Activated naive CD4-positive, alpha-beta T cell treated with anti-CD3 and anti-CD28 coated beads, Interleukin-2, amount 50 U/mL, for 16 hours (primary cell): Measurements from ENCODE around the gene LGI1.

Source experiments
- DNase-seq: peaks from one replicate; pipeline ENCODE4 v3.0.0-alpha.2; 2020

The LGI1 gene

DNA sequence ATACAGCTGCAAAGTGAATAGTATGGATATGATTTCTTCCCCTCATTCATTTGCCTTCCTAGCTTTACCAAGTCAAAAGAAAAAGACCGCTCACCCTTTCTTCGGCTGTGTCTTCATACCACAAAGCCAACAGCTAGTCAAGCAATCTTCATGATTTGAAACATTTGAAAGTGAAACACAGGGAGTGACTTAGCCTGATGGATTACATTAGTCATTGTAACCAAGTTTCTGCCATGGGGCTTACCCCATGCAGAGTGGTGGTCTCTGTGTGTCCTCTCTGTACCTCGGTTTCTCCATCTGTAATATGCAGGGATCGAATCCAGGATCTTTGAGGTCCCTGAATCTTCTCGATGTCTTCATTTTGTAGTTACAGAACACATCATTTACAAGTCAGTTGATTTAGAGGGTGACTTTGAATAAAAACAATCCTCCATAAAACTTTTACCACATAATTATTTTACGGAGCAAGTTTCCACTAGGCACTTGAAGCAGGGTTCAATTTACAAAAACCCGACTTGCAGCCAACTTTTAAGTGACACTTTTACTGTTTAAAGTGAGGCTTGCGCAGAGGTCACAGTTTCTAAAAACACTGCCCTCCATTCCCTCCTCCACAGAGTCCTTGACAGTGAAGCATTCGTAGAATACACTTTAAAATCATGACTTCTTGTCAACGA lies 2.2 kb upstream of the LGI1 start:
- DNase-seq: no peak

DNA sequence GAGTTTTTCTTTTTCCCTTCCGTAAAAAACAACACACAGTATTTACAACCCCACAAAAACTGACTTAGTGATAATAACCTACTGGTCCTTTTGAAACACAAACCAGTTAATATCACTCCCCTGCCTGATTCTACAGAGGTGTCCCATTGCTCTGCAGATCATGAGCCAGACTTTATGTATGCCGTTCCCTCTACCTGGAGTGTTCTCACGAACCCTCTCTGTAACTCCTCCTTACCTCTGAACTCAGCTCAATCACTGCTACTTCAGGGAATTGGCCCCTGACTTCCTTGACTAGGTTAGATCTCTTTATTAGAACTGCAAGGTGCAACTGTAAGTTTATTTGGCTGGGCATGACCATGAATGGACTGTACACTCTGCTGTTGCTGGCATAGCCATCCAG lies 1.6 kb upstream of the LGI1 start:
- no peak for DNase-seq

DNA sequence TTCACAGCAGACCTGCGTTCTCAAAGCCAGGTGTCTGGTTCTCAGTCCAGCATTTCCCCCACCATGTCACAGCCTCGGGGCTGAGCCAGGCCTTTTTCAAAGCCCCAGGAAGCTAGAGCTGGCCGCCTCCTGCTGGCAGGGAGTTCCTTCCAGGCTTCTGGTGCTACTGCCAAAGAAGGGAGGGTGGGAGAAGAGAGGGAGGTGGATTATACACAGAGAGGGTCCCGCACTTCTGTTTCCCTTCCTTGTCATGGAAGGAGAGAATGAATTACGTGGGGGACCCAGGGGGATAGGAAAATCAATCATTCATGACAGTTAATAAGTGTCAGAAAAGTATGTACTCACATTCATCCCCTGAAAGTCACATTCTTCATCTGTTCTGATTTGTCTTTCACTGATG lies 600 bp upstream of the LGI1 start:
- no peak for DNase-seq

DNA sequence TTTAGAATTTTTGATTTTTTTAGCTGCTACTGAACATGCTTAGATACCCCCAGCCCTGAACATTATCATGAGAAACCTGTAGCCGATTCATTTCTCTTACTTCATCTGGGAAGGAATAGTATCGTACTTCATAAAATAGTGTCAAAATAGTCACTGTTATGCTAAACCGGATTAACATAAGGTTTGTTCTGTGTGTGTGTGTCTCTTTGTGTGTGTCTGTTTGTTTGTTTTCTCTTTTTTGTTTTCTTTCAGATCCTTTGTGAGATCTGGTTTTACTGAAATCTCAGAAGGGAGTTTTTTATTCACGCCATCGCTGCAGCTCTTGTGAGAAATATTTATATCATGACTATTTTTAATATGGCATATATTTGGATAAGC lies 761 bp downstream of the LGI1 start:
- no peak for DNase-seq

DNA sequence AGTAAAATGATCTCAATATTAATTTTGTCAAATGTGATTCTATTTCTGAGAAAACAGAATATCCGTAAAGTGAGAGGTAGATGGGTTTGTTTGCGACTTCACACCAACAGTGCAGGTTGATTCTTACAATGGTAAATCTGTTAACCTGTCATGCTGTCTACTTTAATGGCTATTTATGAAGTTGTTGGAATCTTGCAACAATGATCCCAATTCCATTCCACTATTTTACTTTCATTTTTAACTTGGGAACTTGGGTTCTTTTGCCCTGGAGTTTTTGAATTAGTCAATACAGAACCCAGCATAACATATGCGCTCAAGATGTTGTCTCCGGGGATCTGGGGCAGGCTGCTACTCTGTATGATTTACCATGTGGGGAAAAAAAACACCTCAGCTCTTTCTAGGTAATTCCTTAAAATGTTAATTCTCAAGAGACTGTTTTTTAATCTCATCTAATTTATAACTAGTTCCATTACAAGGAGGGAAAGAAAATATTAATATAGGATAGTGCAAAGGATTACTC lies 1.2 kb downstream of the LGI1 start:
- no peak for DNase-seq

DNA sequence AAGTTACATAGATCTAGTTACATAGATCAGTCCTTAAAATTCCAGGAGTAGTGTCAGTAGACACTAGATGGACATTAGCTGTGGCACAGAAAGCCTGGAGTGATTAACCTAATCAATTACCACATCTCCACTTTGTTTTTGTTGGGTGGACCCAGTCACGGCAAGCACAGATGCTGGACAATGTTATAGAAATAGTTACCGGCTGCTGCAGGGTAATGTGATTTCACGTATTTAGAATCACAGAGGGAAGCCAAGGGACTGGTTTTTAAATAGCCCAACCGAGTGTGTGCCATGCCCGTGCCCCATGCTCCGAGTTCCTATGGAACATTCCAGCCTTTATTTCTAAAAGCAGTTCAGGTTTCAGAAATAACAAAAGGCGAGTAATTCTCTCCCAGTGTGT lies 2.8 kb downstream of the LGI1 start:
- DNase-seq: no peak

DNA sequence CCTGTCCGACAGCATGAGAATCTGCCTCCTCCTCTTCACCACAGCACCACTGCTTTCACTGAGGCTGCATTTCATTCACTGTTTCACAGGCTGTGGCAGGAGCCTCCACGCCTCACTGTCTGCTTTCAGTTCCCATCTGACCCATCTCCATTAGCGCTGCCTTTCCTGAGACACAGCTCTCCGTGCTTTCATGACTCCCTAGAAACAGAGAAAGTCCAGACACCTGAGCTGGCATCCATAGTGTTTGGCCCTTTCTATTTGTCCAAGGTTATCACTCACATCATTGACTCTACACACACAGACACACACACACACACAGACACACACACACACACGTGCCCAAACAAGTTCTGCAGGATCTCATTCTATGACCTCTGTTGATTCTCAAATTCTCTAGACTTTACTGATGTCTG lies 5.2 kb downstream of the LGI1 start:
- DNase-seq: no peak

DNA sequence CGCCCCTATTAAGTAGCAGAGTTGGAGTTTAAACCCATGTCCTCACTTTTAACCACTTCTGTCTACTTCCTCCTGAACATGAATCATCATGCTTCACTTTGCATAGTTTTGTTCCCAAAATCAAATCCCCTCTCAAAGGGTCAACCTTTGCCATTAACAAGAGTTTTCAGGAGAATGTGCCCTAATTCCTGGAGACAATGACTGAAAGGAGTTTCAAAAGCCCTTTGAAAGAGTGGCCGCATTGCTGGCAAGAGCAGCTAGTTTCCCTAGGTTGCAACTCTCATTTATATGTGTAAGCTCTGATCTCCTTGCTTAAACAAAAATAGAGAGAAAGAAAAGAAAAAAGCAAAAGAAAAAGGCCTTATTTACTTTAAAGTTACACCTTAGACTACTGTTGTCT lies 9.2 kb downstream of the LGI1 start:
- no peak for DNase-seq

DNA sequence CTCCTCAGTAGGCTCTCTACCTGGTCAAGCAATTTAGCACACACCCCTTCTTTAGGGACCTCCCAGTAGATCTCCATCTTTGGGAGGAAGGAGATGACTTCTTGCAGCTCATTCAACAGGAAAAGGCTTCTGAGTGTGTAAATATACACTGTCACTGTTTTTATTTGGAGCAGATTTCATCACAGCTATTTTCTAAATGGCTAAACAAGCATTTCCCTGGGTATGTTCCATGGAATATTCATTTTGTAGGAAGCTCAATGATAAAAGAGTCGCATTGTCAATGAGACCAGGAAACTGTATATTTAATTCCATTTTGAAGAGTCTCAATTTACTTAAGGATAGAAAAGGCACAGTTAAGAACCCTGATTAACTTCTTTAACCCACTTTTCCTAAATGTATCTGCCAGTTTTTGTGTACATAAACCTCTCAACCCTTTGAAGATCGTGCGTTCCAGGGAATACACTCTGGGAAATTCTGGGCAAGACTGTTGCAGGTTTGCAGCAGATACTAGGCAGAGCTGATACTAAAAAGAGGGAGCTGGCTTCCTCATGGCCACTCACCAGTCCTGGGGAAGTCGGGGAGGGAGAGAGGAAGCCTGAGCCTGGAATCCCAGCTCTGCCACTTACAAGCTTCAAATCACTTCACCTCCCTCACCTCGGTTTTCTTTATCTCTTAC lies 10.1 kb downstream of the LGI1 start:
- DNase-seq: no peak

DNA sequence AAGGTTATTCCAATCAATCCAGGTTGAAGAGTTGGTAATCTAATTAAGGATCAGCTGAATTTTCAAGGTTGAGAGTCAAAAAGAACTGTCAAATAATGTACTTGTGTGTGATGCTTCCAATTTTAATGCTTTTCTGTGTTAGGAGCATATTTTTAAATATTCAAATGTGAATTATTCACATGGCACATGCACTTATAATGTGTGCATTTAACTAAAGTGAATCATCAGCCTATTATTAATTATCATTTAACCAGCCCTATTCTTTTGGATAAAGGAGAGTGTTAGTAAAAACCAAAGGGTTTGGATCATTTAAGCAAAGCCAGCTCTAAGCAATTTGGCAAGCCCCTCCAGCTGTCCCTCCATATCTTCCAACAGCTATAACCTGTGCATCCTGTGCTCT lies 11.2 kb downstream of the LGI1 start:
- no peak for DNase-seq

DNA sequence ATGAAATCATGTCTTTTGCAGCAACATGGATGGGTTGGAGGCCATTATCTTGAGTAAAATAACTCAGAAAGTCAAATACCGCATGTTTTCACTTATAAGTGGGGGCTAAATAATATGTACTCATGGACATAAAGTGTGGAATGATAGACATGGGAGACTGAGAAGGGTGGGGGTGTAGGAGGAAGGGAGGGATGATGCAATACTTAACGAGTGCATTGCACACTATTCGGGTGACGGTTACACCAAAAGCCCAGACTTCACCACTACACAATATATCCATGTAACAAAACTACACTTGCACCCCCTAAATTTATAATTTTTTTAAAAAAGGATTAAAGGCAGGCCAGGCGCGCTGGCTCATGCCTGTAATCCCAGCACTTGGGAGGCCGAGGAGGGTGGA lies 13.6 kb downstream of the LGI1 start:
- DNase-seq: no peak

DNA sequence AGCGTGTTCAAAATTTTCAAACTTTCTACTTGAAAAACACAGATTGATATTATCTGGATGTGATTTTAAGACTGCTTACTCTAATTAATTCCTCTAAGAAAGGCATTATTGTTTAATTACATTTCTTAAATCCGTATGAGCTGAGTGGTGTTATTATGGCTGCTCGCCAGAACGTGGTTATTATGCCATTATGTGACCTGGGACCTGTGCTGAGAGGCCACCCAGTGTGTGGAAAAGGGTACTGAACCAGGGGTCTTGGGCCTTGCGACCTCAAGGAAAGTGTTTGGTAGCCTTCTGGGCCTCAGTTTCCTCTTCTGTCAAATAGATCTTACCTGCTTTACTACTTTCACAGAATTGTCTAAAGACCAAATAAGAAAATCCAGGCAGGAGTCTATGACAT lies 15.4 kb downstream of the LGI1 start:
- DNase-seq: no peak

DNA sequence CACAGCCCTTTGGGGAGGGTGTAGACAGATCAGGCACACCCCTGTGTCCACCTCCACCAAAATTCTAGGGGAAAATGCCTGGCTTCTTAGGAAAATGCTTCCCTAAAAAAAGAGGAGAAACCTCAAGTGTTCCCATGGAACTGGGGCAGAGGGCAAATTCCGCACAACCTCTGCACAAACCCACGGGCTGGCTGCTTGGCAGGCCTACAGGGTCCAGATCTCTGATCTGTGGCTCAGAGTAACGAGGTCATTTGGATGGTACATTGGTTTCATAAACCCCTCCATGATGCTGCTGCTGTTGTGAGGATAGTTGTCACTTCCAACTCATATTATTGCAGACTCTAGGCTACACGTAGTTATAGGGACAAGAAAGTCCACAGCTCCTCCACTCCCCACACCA lies 16.0 kb downstream of the LGI1 start:
- DNase-seq: no peak

DNA sequence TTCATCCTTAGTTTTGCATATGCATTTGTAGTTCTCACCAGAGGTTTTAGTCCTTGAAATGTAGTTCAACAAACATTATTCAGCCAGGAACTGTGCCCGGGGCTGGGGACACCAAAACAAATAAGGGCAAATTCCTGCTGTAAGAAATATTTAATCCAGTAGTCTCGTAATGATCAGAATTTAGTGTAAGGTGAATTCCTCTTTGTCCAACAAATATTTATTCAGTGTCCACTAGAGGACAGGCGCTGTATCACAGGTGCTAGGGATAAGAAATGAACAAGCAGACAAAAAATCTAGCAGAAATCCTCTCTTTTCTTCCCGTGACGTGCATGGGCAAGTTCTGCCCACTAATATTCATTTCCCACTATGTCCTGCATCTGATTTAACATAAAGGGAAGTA lies 17.6 kb downstream of the LGI1 start:
- no peak for DNase-seq

DNA sequence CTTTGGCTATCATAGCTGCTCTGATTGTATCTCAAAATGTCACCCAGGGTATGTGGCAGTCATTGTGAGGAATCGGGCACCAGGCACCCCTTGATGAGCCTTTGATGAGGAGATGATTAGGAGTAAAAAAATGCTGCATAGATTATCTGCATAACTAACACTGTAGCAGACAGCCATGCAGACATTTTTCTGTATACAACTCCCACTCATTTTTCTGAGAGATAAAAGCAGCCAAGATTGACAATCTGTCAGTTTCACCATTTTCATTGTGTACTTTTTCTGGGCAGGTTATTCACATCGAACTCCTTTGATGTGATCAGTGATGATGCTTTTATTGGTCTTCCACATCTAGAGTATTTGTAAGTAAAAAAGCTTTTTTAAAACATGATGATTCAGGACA lies 19.4 kb downstream of the LGI1 start:
- DNase-seq: no peak

DNA sequence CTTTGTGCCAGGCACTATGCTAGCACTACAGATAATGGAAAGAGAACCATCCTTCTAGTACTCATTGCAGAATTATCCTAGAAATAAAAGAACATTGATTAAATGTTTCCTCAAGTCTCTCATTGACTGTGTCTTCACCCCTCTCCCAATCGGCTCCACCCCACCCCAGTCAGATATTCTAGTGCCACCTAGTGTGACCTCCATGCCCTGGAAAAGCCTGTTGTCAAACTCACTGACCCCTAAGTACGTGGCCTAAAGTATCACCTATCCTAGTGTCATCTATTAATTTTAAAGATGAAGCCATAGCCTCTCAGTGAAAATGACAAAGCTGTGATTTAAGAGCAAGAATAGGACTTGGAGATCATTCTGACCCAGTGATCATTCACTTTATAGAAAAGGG lies 26.3 kb downstream of the LGI1 start:
- DNase-seq: no peak

DNA sequence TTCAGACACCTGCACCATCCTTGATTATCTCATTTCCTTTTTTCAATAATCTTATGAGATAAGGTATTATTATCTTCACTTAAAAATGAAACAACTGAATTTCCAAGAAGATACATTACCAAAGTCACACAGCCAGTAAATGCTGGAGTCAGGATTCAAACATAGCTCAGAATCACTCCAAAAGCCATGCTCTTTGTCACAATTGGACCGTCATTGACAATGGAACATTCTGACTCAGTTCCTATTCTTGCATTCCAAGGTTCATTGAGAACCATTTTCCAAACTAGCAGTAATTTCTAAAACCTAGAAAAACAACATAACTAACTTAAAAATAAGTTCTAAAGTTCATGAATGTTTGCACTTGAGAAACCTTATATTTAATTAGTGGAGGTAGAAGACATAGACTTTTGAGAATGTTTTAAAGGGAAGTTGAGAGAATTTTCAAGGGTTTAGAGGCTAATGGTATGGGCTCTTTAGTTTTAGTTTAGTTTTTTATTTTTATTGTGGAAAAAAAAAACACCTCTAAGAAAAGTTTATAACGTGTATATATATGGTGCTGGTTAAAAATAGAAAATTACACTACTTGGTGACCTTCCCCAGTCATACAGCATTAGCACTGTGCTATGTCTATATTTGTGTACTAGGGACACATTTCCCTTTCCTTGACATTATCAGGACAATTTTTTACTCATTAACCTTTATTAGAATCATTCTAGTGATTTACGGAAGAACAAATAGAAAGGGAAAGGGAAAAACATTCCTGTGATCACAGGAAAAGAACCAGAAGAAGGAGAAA lies 30.9 kb downstream of the LGI1 start:
- DNase-seq: no peak

DNA sequence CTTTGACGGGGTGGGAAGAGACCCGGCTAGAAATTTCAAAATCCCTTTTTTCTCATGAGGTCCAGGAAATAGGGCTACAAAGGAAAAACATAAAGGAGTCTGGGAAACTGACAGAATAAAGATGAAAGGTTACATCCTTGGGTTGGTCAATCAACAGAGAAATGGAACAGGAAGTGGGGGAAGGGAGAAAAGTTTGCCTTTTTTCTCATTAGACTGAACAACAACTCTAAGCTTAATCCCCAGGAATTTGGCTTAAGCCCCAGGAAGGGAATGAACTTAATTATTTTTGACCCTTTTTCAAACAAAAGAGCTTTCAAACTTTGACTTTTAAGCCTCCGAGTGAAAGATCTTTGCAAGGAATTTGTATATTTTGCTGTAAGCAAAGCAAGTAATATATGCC lies 32.7 kb downstream of the LGI1 start:
- DNase-seq: no peak

DNA sequence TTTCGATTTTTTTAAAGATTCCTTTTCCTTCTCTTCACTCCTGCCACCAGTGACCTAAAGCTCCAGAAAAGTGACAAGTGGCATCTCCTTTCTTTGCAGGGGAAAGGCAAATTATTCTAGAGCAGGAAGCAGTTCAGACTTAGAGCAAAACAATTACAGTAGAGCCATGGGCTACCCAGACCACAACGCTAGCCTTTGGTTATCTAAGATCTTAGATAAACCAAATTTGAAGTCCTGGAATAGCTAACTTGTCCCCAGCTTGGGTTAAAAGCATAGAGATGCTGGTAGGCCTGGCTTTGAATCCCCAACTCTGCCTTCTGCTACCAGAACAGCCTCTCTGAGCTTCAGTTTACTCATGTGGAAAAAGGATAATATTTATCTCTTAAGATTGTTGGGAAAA lies 38.4 kb downstream of the LGI1 start:
- DNase-seq: no peak

DNA sequence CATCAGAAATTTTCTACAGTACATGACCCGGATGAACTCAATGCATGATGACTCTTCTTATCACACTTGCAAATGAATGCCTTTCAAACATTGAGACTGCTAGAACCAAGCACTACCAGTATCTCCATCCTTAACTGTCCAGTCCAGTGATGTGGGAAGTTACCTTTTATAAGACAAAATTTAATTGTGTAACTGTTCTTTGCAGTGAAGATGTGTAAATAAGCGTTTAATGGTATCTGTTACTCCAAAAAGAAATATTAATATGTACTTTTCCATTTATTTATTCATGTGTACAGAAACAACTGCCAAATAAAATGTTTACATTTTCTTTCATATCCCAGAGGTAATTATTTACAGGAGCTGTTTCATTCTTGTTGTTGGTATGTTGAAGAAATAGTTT lies 40.1 kb downstream of the LGI1 start:
- DNase-seq: no peak

DNA sequence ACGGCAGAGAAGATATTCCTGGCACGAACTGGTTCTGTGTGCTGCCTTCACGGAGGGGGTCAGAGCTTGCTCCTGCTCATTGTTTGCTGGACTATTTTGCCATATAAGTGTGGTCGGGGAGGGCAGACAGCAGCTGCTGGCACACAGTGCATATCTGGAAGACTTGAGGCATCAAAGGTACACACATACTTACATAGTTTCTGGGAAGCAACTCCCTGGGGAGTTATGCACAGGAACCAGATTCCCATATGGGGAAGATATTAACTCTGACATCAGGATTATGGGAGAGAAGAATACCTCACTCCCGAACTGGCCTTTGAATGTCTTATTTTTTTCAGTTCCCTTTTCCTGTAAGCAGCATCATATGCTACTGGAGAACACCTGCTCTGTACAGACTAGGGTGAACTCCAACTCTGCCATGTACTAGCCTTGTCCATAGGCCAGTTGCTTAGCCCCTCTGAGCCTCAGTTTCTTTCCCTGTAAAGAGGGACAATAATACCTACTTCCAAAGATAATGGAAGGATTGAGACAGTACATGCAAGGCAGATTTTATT lies 41.5 kb downstream of the LGI1 start:
- no peak for DNase-seq

DNA sequence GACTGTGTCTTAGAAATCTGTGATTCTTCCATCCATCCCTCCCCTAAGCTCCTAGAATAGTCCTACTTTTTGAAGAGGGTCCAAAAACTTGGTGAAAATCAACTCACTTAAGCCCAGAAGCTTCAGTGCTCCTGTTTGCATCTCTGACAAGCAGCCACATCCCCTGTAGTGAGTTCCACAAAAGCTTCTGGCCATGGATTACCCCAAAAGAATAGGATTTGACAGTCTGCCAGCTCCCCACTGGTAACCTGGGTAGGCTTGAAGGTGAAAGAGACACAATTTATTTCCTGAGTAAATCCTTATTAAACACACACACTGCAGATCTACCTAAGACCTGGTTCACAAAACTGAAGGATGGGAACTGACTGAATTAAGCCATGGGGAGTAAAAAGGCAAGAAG lies 46.5 kb downstream of the LGI1 start:
- DNase-seq: no peak

DNA sequence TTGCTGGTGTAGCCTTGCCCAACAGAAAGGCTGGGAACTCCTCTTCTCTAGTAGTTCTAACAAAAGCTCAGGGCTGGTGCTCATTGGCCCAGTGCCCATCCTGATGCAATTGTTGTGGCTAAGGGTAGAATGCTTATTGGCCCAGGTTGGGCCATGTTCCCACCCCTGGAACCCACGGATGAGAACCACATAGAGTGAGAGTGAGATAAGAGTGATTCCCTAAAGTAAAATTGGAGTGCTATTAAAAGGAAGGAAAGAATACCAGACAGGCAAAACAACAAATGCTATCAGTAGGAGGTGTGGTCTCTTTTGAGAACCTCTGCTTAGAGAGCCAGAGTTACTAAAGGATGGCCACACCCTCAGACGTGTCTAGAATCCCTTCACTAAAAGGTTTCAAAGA lies 49.2 kb downstream of the LGI1 start:
- no peak for DNase-seq

DNA sequence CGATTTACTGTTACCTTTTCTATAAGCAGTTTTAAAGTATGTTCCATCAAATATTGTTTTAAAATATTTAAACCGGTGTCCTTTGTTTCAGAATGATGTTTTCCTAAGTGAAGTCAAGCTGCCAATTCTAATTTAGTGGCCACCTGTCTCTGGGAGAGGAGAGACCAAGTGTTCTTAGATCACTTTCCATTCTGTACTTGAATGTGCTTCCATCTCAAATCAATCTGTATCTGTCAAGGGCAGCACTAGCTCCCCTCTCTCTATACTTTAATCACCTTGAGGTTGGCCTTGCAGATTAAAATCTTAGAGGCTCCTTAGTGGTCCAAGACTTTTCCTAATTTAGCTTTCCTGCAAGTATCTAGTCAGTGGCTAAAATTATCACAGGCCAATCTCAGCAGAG lies 49.6 kb downstream of the LGI1 start:
- DNase-seq: no peak
